Measurements from ENCODE around the gene TICRR.

The TICRR gene

DNA sequence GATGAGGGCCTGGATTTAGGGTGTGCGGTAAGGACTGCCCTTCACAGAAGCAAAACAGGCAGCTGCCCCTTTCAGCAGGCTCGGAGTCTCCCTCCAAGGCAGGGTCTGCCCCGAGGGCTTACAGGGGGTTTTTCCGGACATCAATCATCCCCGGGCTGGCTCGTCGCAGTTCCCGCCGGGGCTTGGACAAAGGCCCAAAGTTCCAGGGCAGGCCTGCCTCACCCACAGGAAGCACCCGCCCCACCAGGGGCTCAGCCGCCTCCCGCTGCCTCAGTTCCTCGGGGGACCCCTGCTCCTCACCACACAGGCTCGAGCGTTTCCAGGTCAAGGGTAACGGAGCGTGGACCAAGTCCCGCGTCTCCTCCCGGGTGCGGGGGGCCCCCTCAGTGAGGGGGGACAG is 53.0 kb downstream of the TICRR start:
- DNase-seq (ENCODE audit: low read depth in 3 of 3, low spot score in 1 of 3) = no peak

DNA sequence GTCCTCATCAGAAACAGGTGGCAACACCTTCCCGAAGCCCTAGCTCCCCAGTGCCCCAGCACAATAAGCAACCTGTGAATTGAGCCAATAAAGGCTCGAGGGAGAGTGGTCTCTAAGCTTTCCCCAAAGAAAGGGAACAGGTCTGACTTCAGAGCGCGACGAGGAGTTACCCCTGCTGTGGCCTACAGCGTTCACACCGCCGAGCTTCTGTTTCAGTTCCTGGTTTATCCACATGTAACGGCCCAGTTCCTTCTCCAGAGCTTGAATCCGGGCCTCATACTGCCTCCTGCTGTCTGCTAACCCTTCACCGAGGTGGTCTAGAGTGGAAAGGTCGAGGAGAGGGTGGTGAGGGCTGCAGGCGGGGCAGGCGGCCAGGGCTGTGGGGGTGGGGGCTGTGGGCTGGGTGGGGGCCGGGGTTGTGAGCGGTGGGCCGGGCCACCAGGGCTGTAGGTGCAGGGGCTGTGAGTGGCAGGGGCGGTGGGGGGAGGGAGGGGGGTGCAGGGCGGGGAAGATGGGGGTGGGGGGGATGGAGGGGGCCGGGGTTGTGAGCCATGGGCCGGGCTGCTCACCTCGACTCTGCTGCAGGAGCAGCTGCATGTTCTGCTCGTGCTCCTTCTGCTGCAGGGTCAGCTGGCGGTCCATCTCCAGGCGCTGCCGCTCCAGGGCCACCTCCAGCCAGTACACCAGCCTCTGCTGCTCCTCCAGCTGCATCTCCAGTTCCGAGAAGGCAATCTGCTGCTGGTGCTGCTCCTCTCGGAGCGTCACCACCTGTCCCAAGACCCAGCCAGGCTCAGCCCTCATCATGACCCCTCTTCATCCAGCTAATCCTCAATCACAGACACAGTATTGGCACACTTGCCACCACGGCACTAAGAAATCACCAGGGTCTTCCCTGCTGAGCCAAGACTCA is 53.8 kb downstream of the TICRR start:
- DNase-seq (ENCODE audit: low read depth in 3 of 3, low spot score in 1 of 3) = no peak

DNA sequence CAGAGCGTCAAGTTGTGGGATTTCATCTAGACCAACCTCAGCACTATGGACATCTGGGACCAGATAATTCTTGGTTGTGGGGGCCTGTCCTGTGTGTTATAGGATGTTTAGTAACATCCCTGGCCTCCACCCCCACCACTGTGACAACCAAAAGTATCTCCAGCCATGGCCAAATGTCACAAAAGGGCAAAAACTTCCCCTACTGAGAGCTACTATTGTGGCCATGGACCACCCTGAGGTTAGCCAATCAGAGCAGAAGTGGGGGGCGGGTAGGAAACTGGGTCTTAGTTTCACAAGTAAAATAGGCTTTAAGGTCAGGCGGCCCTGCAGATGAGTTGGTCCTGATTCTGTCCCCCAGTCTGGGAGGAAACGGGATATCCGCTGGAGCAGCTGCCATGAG is 54.6 kb downstream of the TICRR start:
- no peak for DNase-seq (ENCODE audit: low read depth in 3 of 3, low spot score in 1 of 3)

DNA sequence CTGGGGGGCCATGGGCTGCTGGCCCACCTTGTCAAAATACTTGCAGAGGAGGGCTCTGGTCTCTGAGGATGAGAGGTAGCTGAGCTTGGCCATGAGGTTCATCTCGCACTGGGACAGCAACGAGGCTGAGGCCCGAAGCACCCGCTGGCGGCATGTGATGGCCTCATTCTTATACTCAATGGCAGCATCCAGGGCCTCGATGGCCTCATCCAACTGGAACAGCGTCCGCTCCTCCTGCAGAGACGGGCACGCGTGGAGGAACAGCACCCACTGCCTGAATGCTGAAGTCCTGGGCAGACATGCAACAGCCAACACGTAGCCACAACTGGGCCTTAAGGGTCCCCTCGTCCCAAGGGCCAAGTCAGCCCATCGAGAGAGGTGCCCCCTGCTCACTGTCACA is 55.0 kb downstream of the TICRR start:
- no peak for DNase-seq (ENCODE audit: low read depth in 3 of 3, low spot score in 1 of 3)

DNA sequence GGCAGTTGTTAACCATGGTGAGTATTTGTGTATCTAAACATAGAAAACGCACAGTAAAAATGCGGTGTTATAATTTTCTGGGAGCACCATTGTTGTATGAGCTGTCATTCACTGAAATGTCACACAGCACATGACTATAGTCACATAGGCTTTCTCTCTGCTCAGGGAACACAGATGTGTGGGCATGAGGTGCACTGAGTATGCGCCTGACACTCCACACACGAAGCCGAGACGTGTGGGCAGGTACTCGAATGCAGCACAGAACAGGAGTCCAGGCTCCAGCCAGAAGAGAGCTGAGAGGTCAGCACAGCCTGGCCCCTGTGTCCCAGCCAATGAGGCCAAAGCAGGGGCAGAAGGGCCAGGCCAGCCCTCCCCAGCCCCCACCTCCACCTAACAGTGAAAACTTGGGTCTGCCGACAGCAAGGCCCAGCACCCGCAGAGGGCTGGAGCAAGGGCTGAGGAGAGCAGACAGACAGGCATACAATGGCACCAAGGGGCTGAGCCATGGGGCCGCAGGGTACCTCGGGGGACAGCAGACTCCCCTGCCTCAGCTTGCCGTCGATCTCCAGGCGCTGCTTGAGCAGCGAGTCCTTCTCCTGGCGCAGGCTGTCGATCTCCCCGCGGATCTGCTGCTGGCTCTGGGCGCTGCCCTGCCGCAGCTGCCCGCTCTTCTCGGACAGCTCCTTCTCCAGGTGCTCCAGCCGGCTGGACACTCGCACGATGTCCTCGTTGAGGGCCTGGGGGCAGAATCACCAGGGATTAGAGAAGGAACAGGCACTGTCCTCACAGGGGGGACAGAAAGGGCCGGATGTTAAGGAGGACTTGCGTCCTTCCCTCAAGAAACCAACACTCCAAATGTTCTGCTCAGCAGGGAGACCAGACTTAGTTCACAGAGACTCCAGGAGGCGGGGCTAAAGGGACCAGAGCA is 56.0 kb downstream of the TICRR start:
- DNase-seq (ENCODE audit: low read depth in 3 of 3, low spot score in 1 of 3) = no peak

DNA sequence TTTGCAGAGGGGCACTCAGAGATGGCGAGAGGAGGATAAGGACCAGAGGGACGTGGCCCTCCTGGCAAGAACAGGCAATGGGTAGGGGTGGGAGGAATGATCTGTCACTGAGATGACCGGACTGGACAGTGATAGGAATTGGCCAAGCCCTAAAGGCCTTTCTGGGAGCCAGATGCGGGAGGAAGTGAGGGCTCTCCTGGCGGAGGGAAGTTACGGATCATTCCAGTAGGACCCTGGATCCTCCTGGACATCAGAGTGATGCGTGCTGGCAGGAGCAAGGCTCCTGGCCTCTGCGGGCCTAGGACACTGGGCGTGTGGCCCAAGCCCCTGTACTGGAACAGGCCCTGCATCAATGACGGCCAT is 56.6 kb downstream of the TICRR start:
- DNase-seq (ENCODE audit: low read depth in 3 of 3, low spot score in 1 of 3) = no peak

DNA sequence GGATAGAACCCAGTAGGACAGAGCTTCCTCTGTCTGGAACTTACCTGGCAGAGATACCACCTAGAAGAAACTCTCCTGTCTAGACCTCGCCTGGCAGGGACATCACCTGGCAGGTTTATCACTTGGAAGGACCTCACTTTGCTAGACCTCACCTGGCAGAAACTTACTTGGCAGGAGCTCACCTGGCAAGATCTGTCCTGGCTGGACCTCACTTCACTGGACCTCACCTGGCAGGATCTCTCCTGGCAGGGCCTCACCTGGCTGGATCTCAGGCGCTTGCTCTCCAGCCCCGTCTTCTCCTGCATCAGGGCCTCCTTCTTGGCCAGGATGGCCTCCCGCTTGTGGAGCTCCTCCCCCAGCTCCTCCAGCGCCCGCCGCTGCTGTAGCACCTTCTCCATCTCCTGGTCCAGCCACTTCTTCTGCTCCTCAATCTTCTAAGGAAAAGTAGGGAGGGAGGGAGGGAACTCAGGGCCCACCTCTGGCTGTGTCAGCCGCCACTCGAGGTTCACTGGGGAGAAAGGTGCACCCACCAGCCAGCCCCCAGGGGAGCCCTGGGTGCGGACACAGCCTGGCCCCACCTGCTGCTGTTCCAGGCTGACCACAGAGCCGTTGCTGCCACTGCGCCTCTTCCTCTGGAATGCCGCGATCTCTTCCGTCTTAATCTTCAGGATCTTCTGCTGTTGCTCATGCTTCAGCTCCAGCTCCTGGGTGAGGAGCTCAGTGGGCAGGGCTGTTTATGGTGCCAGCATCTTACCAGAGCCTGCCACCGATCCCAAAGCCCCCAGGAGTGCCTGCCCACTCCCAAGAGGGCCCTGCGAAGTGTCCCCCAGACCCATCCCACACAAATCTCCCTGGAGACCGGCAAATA is 57.5 kb downstream of the TICRR start:
- no peak for DNase-seq (ENCODE audit: low read depth in 3 of 3, low spot score in 1 of 3)

DNA sequence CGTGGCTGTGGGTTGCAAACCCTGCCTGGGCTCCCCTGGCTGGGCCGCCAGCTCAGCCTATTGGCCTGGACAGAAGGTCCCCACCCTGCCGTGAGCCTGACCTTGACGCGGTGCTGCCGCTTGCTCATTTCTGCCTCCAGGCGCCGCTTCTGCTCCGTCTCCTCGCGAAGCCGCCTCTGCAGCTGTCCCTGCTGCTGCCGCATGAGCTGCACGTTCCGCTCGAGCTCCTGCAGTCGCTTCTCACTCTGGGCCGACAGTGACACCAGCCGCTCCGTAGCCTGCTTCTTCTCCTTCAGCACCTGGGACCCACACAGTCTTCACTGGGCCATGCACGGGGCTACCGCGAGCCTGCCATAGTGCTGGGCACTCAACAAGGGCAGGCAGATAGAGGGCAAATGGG is 58.3 kb downstream of the TICRR start:
- DNase-seq (ENCODE audit: low read depth in 3 of 3, low spot score in 1 of 3) = no peak

DNA sequence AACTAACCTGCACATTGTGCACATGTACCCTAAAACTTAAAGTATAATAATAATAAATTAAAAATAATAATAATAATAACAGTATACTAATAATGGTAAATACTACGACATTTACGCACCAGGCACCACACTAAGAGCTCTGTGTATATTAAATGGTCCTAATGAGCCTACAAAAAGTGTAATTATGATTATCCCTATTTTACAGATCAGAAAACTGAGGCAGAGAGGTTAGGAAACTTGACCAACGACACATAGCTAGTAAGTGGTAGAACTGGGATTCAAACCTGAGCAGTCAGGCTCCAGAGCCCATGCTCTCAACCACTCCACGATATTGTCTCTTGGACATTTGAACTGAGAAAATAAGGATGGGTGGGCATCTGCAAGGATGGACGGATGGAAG is 65.0 kb downstream of the TICRR start:
- no peak for DNase-seq (ENCODE audit: low read depth in 3 of 3, low spot score in 1 of 3)

DNA sequence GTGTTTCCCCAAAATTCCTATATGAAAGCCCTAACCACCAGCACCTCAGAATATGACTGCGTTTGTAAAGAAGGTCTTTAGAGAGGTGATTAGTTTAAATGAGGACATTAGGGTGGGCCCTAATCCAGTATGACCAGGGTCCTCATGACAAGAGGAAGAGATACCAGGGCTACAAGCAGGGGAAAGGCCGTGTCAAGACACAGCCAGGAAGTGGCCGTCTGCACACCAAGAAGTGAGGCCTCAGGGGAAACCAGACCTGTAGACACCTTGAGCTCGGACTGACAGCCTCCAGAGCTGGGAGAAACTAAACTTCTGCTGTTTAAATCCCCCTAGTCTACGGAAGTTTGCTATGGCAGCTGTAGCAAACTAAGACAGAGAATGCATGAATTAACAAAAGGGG is 65.8 kb downstream of the TICRR start:
- DNase-seq (ENCODE audit: low read depth in 3 of 3, low spot score in 1 of 3) = no peak

DNA sequence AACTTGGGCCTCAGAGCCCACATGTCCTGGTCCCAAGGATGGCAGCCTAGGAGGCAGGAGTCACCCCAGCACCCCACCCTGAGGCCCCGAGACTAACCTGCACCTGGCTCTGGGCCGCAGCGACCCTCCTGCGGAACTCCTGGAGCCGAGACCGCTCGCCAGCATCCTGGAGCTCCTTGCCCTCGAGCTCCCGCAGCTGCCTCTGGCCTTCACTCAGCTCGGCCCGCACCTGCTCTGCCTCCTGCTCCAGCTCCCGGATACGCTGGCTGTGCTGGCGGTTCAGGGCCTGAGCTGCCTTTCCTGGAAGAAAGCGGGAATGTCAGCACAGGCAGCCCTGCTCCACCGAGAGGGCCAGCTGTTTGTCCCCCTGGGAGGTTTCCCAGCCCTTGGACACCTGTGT is 66.8 kb downstream of the TICRR start:
- no peak for DNase-seq (ENCODE audit: low read depth in 3 of 3, low spot score in 1 of 3)

DNA sequence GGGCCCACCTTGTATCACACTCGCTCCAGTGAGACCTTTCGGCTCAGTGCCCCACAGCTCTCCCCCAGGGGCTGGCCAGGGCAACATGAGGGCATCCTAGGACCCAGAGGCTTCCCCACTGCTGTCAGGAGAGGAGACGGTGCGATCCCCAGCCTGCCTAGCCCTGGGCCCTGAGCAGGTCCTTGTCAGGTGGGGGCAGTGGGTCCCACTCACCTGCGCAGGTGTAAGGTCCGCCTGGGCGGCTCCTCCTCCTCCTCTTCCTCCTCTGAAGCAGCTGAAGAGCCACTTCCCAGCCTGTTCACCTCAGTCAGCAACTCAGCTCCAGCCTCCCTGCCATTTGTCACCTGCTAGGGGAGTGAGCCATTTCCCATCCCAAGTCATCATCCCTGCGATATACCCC is 70.4 kb downstream of the TICRR start:
- DNase-seq (ENCODE audit: low read depth in 3 of 3, low spot score in 1 of 3) = no peak

DNA sequence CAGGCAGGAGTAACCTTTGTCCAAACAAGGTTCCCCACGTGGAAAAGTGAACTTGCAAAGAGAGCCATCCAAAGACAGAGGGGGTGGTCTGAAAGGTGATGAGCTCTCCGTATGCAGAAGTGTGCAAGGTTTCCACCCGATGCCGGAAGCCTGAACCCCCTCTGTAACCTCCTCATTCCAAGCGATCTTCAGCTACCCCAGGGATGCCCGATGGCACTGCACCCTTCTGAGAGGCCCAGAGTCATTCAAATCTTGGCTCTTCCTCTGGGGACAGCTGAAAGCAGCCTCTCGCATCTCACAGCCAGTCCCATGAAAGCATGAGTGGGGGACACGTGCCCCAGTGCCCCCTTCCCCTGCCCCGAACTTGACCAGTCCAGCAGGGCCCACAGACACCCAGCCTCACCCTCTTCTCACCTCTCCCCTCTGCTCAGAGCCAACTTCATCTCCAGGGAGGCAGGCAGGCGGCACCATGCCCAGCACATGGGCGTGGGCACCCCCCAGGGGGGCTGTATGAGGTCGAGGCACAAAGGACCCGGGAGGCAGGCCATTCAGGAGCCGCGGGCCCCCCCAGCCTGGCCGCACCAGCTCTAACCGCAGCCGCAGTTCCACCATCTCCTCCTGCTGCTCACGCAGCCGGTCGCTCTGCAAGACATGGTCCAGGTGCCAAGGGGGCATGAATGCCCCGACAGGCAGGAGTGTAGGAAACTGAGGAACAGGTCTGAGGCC is 71.3 kb downstream of the TICRR start:
- DNase-seq (ENCODE audit: low read depth in 3 of 3, low spot score in 1 of 3) = no peak

DNA sequence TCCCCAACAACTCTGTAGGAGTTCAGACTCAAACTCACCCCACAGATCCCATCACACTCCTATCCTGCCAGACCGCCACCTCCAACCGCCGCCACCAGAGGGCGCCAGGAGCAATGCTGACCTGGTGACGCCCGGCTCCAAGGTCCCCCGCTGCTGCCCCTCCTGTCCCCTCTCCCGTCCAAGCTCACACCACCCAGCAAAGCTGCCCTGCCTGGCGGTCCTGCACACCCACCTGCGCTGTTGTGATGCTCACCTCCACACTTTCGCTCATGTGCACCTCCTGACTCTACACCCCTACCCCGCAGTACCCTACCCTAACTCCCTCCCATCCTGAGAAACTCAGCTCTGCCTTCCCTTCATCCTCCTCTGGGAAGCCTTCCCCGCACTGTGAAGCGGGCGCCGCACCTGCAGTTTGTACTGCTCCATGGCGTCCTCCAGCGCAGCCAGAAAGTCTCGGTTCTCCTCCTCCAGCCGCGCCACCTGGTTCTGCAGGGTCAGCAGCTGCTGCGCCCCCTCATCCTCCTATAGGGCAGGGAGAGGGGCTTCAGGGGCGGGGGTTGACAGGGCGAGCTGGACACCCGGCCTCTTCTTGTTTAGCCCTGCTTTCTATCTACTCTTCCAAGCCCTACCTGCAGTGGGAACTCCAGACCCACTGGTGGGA is 72.1 kb downstream of the TICRR start:
- DNase-seq (ENCODE audit: low read depth in 3 of 3, low spot score in 1 of 3) = peak in 1 of 3 donors; percentile 51

DNA sequence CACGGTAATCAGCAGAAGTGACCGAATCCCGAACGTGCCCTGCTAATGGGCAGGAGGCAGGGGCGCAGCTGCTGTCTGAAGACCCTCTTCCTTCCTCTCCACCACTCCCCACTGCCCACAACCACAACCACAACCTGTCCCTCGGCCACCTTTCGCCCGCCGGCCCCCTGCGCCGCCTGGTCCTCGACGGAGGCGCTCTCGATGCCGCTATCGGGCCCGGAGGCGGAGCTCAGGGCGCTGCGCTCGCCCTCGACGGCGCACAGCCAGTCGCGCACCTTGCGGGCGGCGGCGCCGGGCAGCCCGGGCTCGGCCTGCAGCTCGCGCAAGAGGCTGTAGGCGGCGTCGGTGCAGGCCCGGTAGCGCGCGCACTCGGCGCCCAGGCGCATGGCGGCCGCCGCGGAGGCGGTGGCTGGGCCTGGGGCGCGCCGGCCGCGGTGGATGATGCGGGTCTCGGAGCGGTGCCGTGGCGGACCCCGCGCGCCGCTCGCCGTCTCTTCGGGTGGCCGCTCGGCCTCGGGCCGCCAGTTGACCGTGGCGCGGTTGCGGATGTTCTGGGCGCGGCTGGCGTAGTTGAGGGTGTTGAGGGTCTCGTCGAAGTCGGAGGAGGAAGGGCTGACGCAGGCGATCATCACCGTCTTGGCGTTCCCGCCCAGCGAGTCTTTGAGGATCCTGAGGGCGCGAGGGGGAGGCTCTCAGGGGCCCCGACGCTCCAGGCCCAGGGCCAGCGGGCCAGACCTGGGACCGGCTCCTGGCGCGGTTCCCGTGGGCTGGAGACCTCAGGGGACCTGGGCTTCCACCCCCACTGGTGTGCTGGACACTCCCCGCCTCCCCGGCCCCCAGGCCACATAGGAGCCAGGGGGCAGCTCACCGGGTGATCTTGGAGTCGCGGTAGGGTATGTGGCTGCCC is 73.1 kb downstream of the TICRR start:
- no peak for DNase-seq (ENCODE audit: low read depth in 3 of 3, low spot score in 1 of 3)

DNA sequence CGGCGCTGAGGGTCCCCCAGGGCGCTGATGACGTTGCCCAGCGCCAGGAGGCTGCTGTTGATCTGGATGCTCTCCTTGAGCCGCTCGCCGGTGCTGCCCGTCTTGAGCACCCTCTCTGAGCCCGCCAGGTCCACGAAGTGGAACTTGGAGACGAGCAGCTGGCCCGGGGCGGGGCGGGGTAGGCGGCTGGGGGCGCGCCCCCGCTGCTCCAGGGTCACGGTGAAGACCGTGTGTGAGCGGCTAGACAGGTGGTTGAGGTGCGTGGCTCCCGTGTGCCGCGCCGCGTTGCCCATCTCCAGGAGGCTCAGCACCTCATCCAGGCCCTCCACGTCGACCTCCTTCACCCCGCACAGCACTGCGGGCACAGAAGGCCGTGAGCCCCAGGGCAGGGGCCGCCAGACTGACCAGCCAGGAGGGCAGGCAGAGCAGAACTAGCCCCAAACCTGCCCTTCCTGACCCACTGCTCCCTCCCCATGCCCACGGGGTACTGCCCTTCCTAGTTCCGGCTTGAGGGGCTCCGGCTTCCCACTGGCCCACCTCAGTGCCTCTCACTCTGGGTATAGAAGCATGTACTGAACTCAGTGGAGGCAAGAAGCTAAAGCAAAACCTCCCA is 73.8 kb downstream of the TICRR start:
- DNase-seq (ENCODE audit: low read depth in 3 of 3, low spot score in 1 of 3) = no peak

DNA sequence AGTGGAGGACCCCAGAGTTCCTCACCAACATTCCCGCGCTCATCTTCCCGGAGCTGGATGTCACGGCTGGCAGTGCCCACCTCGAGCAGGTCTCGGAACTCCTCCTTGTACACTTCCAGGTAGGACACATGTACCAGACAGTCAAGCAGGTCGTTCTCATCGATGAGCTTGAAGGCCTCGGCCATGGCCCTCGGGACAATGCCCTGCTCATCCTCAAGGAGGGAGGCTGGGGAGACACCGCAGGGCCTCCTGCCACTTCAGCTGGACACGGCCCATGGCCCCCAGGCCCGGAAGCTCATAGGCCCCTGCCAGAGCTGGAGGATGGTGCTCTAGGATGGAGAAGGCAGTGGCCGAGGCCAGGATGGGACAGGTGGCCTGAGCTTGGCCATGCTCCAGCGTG is 74.4 kb downstream of the TICRR start:
- DNase-seq (ENCODE audit: low read depth in 3 of 3, low spot score in 1 of 3) = no peak

DNA sequence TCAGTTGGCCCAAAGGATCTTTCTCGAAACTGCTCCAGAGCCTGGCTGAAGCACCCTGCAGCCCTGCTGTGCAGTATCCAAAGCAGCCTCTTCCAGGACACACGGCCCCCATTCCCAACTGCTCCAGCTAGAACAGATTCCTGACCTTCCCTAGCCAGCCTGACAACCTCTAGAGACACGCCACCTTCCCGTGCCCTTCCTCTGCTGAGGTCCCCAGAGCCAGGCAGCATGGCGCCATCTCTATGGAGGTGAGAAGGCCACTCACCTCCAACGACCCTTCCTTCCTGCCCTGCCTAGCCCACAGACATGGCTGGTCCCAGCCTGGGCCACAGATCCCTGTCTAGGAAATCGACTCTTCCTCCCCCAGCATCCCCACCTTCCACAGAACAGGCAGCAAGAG is 76.9 kb downstream of the TICRR start:
- DNase-seq (ENCODE audit: low read depth in 3 of 3, low spot score in 1 of 3) = no peak

DNA sequence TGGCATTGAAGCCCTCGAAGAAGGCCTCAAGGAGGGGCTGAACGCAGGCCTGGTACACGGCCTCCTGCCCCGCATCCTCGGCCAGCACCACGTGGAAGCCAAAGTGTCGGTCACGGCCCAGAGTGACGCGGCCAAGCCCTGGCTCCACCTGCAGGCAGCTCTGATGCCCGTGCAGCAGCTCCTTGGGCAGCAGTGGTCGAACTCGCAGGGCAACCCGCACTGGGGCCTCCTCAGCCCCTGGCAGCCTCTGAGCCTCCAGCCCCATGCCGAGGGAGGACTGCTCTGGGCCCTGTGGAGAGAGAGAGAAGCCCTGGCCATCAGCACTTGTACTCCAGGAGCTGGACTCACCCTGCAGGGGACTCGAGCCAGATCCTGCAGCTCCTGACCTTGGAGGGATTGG is 77.4 kb downstream of the TICRR start:
- no peak for DNase-seq (ENCODE audit: low read depth in 3 of 3, low spot score in 1 of 3)

All from stimulated activated CD4-positive, alpha-beta T cell treated with anti-CD3 and anti-CD28 coated beads, TNF-alpha, amount 100 ng/mL, for 1 hour (primary cell).